WI38 (cell line): ENCODE data around the gene DCAF11.
A peak's percentile ranks its signal among the peaks of the same experiment; 100 is the strongest.

Source experiments
- H3K4me3 ChIP-seq: 2 replicates; pipeline ENCODE4 v1.5.1; 2011; ENCODE audit warnings: low read depth, mild to moderate bottlenecking, control low read depth, low read length
- CTCF ChIP-seq: IDR thresholded peaks from 2 replicates; pipeline ENCODE4 v1.5.1; 2012; ENCODE audit warnings: low read depth, mild to moderate bottlenecking, control low read depth, low read length

The DCAF11 gene

GRCh38 chr14:24162093-24162492 lies 47.5 kb downstream of the DCAF11 start:
- peak overlapping the region; percentile 68 for H3K4me3 ChIP-seq
- TF ChIP-seq CTCF: no peak

GRCh38 chr14:24164518-24164991 lies 50.0 kb downstream of the DCAF11 start:
- TF ChIP-seq CTCF: no peak
- H3K4me3 ChIP-seq: no peak overlapping the region

GRCh38 chr14:24165785-24166184 lies 51.2 kb downstream of the DCAF11 start:
- no peak overlapping the region for H3K4me3 ChIP-seq
- no peak for TF ChIP-seq CTCF

GRCh38 chr14:24167469-24168114 lies 53.0 kb downstream of the DCAF11 start:
- H3K4me3 ChIP-seq: no peak overlapping the region
- no peak for TF ChIP-seq CTCF

- H3K4me3 ChIP-seq: no peak within 1 kb of the TSS
- no peak for TF ChIP-seq CTCF
These were observed 57.1 kb downstream of the DCAF11 start, which contains the start of gene REC8 for GRCh38 chr14:24171422-24172260. Gene REC8, plus strand, starts transcription at chr14:24172080. Its CDS starts 473 bp downstream, at chr14:24172553.

- H3K4me3 ChIP-seq: no peak overlapping the region
- TF ChIP-seq CTCF: no peak
These were observed 57.8 kb downstream of the DCAF11 start for GRCh38 chr14:24172261-24172860.
